SIG-M5 treated with dmso at 0.1 percent for 504 hours (cell line): Measurements from ENCODE around the gene MVB12B.
A peak's percentile ranks its signal among the peaks of the same experiment; 100 is the strongest.

ENCODE experiments used
- DNase-seq: peaks from one replicate; lab custom pipeline; 2025; ENCODE audit not compliant: unreplicated experiment; lab: John Stamatoyannopoulos, UW

The MVB12B gene

GRCh38 chr9:126515001-126515872, 188.6 kb downstream of the MVB12B start:
- DNase-seq = no peak

DNA sequence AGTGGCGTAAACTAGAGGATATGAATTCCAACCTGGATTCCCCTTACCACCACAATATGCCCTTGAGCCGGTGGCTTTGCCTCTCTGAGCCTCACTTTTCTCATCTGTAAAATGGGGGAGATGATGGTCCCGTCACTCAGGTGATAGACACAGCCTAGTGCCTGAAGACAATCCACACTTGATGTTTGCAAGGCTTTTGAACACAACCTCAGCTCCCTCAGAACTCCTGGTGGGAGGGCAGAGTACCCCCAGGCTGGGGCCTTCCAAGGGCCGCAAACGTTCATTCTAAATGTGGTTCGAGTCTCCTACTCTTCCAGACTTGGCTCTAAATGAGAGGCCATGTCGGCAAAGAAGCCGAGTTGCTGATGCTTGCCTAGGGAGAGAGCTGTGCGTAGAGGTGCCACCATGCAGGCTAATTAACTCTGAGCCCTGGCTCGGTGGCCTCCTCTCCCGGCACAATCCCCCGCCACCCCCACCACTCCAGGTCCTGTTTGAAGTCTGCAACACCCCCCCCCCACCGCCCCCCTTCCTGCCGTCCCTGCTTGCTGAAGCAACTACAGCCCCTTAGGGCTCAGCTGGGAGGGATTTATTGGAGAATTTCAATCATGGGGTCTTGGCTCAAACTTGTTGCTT, 189.4 kb downstream of the MVB12B start:
- no peak for DNase-seq

DNA sequence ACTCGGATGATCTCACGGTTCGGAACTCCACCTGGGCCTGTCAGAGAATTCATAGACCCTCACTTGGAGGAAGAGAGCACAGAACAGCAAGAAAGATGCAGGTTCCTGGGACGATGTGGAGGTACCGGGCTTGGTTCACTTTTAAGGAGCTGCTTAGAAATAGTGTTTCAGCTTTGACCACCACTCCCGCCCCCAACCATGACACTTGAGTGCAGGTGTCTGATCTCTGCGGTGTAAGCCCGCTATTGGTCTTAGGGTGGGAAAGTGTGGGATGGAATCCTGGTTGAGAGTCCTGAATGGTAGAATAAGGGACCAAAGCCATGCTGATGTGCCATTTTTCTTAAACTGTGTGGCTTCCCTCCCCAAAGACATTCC, 189.9 kb downstream of the MVB12B start:
- no peak for DNase-seq

- peak; percentile 94 for DNase-seq
Measured at GRCh38 chr9:126516936-126517832, 190.6 kb downstream of the MVB12B start.

DNA sequence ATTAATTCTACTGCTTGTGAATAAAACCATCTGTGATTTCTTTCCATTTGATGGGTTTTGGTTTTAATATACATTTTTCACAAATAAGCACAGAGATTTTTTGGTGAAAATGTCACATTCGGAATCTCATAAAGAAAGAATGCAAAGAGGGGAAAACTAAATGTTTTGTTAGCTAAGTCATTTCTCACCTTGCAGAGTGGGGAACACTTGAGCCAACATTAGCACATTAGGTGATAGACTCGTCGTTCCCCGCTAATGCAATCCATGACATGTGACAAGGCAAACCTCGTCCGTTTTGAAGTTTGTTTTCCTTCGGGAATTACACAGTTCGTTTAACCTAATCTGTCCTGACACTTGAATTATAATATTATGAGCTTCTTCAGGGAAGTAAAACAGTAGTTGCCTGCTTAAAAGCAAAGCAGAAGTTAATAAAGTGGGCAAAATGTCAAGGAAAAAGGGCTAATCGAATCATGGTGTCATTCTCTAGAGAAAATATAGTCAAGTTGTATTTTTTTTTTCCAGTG, 191.3 kb downstream of the MVB12B start:
- DNase-seq = no peak

- no peak for DNase-seq
Measured at GRCh38 chr9:126518763-126519162, 192.1 kb downstream of the MVB12B start.

GRCh38 chr9:126519660-126520420, 193.2 kb downstream of the MVB12B start:
- DNase-seq = no peak

DNA sequence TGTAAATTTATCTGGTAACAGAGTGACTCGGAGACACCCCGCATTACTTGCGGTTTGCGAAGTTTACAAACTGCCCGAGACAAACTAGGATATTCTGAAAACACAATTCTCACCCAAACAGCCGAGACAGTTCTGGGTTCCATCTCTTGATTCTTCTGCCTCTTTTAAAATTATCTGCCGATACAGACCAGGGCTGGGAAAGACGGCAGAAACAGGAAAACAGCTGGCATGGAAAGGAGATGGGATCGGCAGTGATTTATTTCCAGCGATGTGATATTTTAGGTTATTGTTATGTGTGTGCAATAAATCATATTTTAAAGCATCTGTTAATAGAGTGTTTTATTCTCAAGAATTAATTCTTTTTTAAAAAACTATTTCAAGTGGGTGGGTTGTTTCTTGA, 193.8 kb downstream of the MVB12B start:
- no peak for DNase-seq

GRCh38 chr9:126521089-126521488, 194.5 kb downstream of the MVB12B start:
- DNase-seq = no peak

DNA sequence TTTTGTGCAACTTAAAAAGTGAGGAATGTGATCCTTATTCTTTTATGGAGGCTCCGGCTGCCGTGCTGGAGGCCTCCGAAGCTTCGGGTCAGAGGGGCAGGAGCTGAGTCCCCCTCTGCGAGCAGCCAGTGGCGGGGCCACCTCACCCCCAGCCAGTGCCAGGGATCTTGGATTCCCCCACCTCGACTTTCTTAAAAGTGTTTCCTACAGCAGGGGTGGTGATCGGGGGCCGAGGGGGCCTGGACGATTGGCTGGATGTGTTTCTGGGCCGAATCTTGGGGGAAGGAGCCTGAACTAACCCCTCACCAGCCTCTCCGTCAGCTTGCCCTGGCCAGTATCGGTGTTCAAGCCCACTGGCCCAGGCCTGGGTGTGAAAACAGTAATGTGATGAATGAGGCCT, 194.9 kb downstream of the MVB12B start:
- no peak for DNase-seq

- no peak for DNase-seq
Measured at GRCh38 chr9:126521976-126522590, 195.5 kb downstream of the MVB12B start.

GRCh38 chr9:126522612-126523356, 196.2 kb downstream of the MVB12B start:
- DNase-seq = no peak

DNA sequence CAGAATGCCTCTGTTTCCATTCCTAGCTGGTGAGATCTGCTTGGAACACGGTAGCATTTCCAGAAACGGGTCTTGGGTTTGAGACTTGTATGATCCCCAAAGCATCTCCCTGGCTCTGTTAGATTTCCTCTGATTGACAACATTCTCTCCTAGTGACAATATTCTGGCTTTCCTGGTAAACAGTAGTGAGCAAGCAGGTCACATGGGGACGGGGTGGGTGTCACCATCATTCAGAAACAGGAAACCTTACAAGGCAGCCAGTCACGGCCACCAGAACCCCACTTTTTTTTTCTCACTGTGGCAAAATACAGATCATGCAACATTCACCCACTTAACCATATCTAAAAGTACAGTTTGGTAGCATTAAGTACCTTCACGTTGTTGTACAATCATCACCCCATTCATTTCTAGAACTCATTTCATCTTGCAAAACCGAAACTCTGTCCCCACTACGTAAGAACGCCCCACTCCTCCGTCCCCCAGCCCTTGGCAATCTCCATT, 197.0 kb downstream of the MVB12B start:
- DNase-seq = no peak

- DNase-seq = no peak
Measured at GRCh38 chr9:126524353-126525077, 197.9 kb downstream of the MVB12B start.

GRCh38 chr9:126526218-126527108, 199.8 kb downstream of the MVB12B start:
- DNase-seq = no peak

GRCh38 chr9:126527109-126527825, 200.6 kb downstream of the MVB12B start:
- DNase-seq = no peak

DNA sequence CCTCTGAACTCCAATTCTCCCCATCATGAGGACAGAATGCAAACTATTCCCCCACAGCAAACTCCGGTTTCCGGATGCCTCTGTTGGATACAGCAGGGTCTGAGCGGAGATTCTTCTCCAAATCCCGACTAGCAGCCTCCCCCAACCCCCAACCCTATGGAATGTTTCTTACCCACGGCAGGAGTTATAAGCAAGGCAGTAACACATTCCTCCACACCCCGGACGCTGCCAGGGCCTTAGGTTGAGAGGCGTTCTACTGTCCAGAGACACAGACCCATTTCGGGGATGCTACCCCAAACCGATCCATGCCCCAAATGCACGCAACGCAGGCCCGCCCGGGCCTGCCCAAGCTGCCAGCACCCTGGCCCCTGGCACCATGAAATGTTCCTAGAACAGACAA, 201.5 kb downstream of the MVB12B start:
- DNase-seq = no peak
